ENCODE data around the gene SOHLH1.

The SOHLH1 gene

GRCh38 chr9:135726138-135726853, 27.0 kb upstream of the SOHLH1 start:
- Histone ChIP-seq H3K79me2 (ENCODE audit: insufficient read depth, low read depth) (no peaks in the 10 kb centered on the region), H4K20me1 (ENCODE audit: insufficient read depth) (no peaks in the 10 kb centered on the region), H3K4me1 (ENCODE audit: low read depth, poor library complexity, severe bottlenecking) (no peaks in the 10 kb centered on the region), H3K4me3 (IDR thresholded peaks at IDR 0.05; ENCODE audit: insufficient read depth, low read depth, low read length) (no peak overlapping the region), H2AFZ (ENCODE audit: low read depth) (no peak overlapping the region), H3K9ac (no peak overlapping the region), H3K27me3 (ENCODE audit: insufficient read depth, low read depth) (peaks cover 69% of the 10 kb centered on the region), H3K36me3 (ENCODE audit: insufficient read depth) (no peaks in the 10 kb centered on the region), H3K27ac (no peak overlapping the region), H3K4me2 (no peak overlapping the region)
- TF ChIP-seq CTCF (conservative IDR thresholded peaks at IDR 0.05; ENCODE audit: low read depth, low read length) = no peak

DNA sequence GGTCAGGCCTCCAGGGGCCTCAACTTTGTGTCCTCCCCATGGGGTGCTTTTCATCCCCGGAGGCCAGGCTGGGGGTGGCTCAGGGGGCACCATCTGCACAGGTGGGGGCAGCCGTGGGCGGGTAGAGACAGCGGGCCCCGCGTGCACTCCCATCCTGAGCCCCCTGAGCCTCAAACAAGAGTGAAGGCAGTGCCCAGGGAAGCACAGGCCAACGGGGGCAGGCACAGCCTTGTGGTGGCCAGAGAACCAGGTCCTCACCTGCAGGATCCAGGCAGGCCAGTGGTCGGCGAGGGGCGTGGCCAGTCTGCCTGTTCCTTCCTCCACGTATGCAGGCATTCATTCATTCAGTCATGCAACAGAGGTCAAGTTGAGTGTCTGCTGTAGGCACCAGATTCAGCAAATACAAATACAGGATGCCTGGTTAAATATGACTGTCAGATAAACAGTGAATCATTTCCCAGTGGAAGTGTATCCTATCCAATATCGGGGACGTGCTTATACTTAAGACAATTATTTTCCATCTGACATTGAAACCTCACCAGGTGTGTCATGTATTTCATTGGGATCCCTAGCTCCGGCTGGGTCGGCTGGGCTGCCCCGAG, 25.0 kb upstream of the SOHLH1 start:
- Histone ChIP-seq H4K20me1 (ENCODE audit: insufficient read depth) (no peaks in the 10 kb centered on the region), H3K9ac (no peak overlapping the region), H3K79me2 (ENCODE audit: insufficient read depth, low read depth) (no peaks in the 10 kb centered on the region), H3K27ac (no peak overlapping the region), H2AFZ (ENCODE audit: low read depth) (no peak overlapping the region), H3K27me3 (ENCODE audit: insufficient read depth, low read depth) (peaks cover 70% of the 10 kb centered on the region; the same call in 1 of the 2 replicates), H3K4me2 (no peak overlapping the region), H3K4me1 (ENCODE audit: low read depth, poor library complexity, severe bottlenecking) (no peaks in the 10 kb centered on the region), H3K36me3 (ENCODE audit: insufficient read depth) (no peaks in the 10 kb centered on the region), H3K4me3 (IDR thresholded peaks at IDR 0.05; ENCODE audit: insufficient read depth, low read depth, low read length) (no peak overlapping the region)
- no peak for TF ChIP-seq CTCF (conservative IDR thresholded peaks at IDR 0.05; ENCODE audit: low read depth, low read length)

DNA sequence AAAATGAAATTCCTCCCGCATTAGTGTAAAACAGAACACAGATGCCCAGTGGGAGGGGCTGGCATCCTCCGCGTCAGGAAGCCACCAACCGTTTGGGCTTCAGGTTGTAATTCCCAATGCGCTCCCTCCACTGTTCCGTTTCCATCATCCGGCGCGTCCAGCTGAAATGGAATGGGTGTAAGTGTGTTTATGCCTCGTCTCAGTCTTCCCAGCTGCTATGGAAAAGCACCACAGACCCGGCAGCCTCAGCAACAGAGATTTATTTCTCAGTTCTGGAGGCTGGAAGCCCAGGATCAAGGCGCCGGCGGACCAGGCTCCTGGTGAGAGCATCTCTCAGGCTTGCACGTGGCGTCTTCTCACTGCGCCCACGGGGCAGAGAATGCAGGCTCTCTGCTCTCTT, 23.1 kb upstream of the SOHLH1 start:
- Histone ChIP-seq H3K27ac (no peak overlapping the region), H2AFZ (ENCODE audit: low read depth) (no peak overlapping the region), H3K4me1 (ENCODE audit: low read depth, poor library complexity, severe bottlenecking) (no peaks in the 10 kb centered on the region), H3K79me2 (ENCODE audit: insufficient read depth, low read depth) (no peaks in the 10 kb centered on the region), H3K27me3 (ENCODE audit: insufficient read depth, low read depth) (peaks cover 64% of the 10 kb centered on the region), H3K4me3 (IDR thresholded peaks at IDR 0.05; ENCODE audit: insufficient read depth, low read depth, low read length) (no peak overlapping the region), H4K20me1 (ENCODE audit: insufficient read depth) (no peaks in the 10 kb centered on the region), H3K36me3 (ENCODE audit: insufficient read depth) (no peaks in the 10 kb centered on the region), H3K4me2 (no peak overlapping the region), H3K9ac (no peak overlapping the region)
- TF ChIP-seq CTCF (conservative IDR thresholded peaks at IDR 0.05; ENCODE audit: low read depth, low read length) = no peak

DNA sequence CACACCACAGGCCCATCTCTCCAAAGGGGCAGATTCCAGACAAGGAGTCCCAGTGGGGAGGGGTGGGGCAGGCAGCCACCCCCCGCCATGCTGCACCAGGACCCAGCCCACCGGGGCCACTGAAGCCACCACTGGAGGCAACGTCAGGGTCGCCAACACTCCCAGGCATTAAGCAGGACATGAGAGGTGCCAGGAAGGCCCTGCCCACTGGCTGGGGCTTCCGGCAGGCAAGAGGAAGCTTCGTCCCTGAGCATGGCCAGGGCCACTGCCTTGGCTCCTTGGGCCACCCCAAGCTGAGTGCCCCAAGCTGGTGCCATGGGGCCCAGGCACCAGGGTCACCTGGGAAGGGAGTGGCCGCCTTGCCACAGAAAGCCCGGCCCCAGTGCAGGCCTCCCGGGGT, 20.2 kb upstream of the SOHLH1 start:
- no peak overlapping the region for H3K27ac ChIP-seq
- H3K4me2 ChIP-seq = no peak overlapping the region
- TF ChIP-seq CTCF (conservative IDR thresholded peaks at IDR 0.05; ENCODE audit: low read depth, low read length) = no peak
- H3K9ac ChIP-seq = no peak overlapping the region
- H3K79me2 ChIP-seq (ENCODE audit: insufficient read depth, low read depth) = no peaks in the 10 kb centered on the region
- H3K36me3 ChIP-seq (ENCODE audit: insufficient read depth) = no peaks in the 10 kb centered on the region
- H3K4me3 ChIP-seq (IDR thresholded peaks at IDR 0.05; ENCODE audit: insufficient read depth, low read depth, low read length) = no peak overlapping the region
- H3K27me3 ChIP-seq (ENCODE audit: insufficient read depth, low read depth) = peaks cover 66% of the 10 kb centered on the region
- no peaks in the 10 kb centered on the region for H3K4me1 ChIP-seq (ENCODE audit: low read depth, poor library complexity, severe bottlenecking)
- H2AFZ ChIP-seq (ENCODE audit: low read depth) = no peak overlapping the region
- no peaks in the 10 kb centered on the region for H4K20me1 ChIP-seq (ENCODE audit: insufficient read depth)

Measured in KMS-11 (cell line).